K562 (cell line): Measurements from ENCODE around the gene DNAJC1. TPM values are rescaled to one million over a fixed set of nuclear protein-coding genes. Genes with fewer than 3 reads are reported as not detected.

Experiments
- BCOR ChIP-seq: fragments of 450-650 bp; IDR thresholded peaks from 2 replicates; pipeline ENCODE4 v1.6.1; 2016
- CBFA2T2 ChIP-seq: fragments of 450-650 bp; conservative IDR thresholded peaks from 2 replicates; pipeline ENCODE4 v1.6.1; 2017; ENCODE audit warnings: mild to moderate bottlenecking
- CBFA2T3 ChIP-seq: fragments of 450-650 bp; IDR thresholded peaks from 2 replicates; pipeline ENCODE4 v1.6.1; 2017
- CBX3 ChIP-seq, 2 experiments: IDR thresholded peaks; 1 replicate in 1 of 2; 2 replicates in 1 of 2; pipeline ENCODE4 v1.6.1; 2012; ENCODE audit warnings: inconsistent platforms in 2 of 2, low read length in 2 of 2, borderline replicate concordance in 1 of 2, control low read depth in 1 of 2
- EP300 ChIP-seq: IDR thresholded peaks from 2 replicates; pipeline ENCODE4 v1.6.1; 2012; ENCODE audit warnings: low read length, improper control_type of control experiment
- MEF2A ChIP-seq: IDR thresholded peaks from 2 replicates; pipeline ENCODE4 v1.6.1; 2011; ENCODE audit warnings: low read depth, mild to moderate bottlenecking, low read length, moderate library complexity; ENCODE audit not compliant: control insufficient read depth
- PCBP2 ChIP-seq: fragments of 200-400 bp; formaldehyde crosslinking; IDR thresholded peaks from 2 replicates; pipeline ENCODE4 v1.6.1; 2018; ENCODE audit warnings: low read length, low read depth, mild to moderate bottlenecking, moderate library complexity; ENCODE audit not compliant: poor library complexity, severe bottlenecking
- YY1 ChIP-seq, 3 experiments: IDR thresholded peaks; 2 replicates each; pipeline ENCODE4 v1.6.1; 2011; ENCODE audit warnings: low read length in 2 of 3, mild to moderate bottlenecking in 2 of 3, moderate library complexity in 2 of 3, borderline replicate concordance in 1 of 3, control low read depth in 1 of 3, low read depth in 1 of 3; ENCODE audit not compliant: insufficient read depth in 3 of 3, insufficient replicate concordance in 2 of 3, control insufficient read depth in 1 of 3, insufficient read length in 1 of 3; ENCODE audit errors: extremely low read depth in 1 of 3
- ZNF384 ChIP-seq: IDR thresholded peaks from 2 replicates; pipeline ENCODE4 v1.6.1; 2012; ENCODE audit warnings: low read depth, low read length, improper control_type of control experiment
- ZNF644 ChIP-seq: fragments of 200-800 bp; sonication (Bioruptor generic); IDR thresholded peaks from 2 replicates; pipeline ENCODE4 v1.6.1; 2016; ENCODE audit warnings: low read depth, missing genetic modification characterization, missing compliant biosample characterization
- polyA plus RNA-seq, 8 experiments: library from polyadenylated mRNA; depleted of rRNA in 4 of 8; stranded (reverse) in 5 of 8; unstranded in 3 of 8; fragments of >200 nt; fragmentation: Nextera tagmentation in 2 of 8; fragmentation: Illumina TruSeq in 1 of 8; extraction: Ambion mirVana in 2 of 8; extraction: Trizol in 1 of 8; gene quantifications; 2 replicates each; pipeline versions ENCODE4 v1.2.1 to v1.2.3, GENCODE V29; 2011 to 2014; ENCODE audit warnings: inconsistent platforms in 1 of 8, missing spikeins in 1 of 8
- total RNA-seq, 7 experiments: library from RNA; depleted of rRNA in 6 of 7; stranded (reverse); fragments of >200 nt in 6 of 7; fragmentation: Illumina TruSeq in 2 of 7; extraction: Trizol in 2 of 7; gene quantifications; 2 replicates each; pipeline versions ENCODE4 v1.2.1 to v1.2.3, GENCODE V29; 2011 to 2021; ENCODE audit warnings: low replicate concordance in 1 of 7
- TF ChIP-seq, protein P1 (sequence below): fragments of 450-650 bp; IDR thresholded peaks from 2 replicates; pipeline ENCODE4 v1.6.1; 2016; ENCODE audit warnings: mild to moderate bottlenecking, moderate library complexity
- TF ChIP-seq, protein P2 (sequence below), 3 experiments: fragments of 200-800 bp in 1 of 3; fragments of 250-450 bp in 1 of 3; fragments of 450-650 bp in 1 of 3; sonication (Bioruptor Pico) in 1 of 3; sonication (Bioruptor generic) in 1 of 3; formaldehyde crosslinking in 1 of 3; IDR thresholded peaks; 2 replicates each; pipeline versions ENCODE4 v1.6.1 to v1.8.0; 2016 to 2022; ENCODE audit warnings: mild to moderate bottlenecking in 2 of 3, missing genetic modification characterization in 2 of 3, missing compliant biosample characterization in 1 of 3, moderate library complexity in 1 of 3

DNAJC1 gene
- total and polyA plus RNA-seq, 9 of the 15 experiments (the other 6 are each of a cell fraction or from before 2014, with no cell fraction given) = 5.4 to 77.6 (median 40.3) TPM

DNA sequence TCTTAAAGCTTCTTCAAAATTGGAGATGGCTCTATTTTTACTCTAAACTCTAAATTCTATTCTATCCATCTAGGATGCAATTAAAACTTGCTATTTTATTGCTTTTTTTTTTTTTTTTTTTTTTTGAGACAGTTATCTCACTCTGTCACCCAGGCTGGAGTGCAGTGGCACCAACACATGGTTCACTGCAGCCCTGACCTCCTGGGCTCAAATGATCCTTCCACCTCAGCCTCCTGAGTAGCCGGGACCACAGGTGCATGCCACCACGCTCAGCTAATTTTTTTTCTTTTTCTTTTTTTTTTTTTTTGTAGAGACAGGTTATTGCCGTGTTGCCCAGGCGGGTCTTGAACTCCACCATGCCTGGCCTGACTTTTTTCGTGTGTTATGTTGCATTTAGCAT lies 41.2 kb downstream of the DNAJC1 start (continued):
- TF ChIP-seq, protein P1, sequence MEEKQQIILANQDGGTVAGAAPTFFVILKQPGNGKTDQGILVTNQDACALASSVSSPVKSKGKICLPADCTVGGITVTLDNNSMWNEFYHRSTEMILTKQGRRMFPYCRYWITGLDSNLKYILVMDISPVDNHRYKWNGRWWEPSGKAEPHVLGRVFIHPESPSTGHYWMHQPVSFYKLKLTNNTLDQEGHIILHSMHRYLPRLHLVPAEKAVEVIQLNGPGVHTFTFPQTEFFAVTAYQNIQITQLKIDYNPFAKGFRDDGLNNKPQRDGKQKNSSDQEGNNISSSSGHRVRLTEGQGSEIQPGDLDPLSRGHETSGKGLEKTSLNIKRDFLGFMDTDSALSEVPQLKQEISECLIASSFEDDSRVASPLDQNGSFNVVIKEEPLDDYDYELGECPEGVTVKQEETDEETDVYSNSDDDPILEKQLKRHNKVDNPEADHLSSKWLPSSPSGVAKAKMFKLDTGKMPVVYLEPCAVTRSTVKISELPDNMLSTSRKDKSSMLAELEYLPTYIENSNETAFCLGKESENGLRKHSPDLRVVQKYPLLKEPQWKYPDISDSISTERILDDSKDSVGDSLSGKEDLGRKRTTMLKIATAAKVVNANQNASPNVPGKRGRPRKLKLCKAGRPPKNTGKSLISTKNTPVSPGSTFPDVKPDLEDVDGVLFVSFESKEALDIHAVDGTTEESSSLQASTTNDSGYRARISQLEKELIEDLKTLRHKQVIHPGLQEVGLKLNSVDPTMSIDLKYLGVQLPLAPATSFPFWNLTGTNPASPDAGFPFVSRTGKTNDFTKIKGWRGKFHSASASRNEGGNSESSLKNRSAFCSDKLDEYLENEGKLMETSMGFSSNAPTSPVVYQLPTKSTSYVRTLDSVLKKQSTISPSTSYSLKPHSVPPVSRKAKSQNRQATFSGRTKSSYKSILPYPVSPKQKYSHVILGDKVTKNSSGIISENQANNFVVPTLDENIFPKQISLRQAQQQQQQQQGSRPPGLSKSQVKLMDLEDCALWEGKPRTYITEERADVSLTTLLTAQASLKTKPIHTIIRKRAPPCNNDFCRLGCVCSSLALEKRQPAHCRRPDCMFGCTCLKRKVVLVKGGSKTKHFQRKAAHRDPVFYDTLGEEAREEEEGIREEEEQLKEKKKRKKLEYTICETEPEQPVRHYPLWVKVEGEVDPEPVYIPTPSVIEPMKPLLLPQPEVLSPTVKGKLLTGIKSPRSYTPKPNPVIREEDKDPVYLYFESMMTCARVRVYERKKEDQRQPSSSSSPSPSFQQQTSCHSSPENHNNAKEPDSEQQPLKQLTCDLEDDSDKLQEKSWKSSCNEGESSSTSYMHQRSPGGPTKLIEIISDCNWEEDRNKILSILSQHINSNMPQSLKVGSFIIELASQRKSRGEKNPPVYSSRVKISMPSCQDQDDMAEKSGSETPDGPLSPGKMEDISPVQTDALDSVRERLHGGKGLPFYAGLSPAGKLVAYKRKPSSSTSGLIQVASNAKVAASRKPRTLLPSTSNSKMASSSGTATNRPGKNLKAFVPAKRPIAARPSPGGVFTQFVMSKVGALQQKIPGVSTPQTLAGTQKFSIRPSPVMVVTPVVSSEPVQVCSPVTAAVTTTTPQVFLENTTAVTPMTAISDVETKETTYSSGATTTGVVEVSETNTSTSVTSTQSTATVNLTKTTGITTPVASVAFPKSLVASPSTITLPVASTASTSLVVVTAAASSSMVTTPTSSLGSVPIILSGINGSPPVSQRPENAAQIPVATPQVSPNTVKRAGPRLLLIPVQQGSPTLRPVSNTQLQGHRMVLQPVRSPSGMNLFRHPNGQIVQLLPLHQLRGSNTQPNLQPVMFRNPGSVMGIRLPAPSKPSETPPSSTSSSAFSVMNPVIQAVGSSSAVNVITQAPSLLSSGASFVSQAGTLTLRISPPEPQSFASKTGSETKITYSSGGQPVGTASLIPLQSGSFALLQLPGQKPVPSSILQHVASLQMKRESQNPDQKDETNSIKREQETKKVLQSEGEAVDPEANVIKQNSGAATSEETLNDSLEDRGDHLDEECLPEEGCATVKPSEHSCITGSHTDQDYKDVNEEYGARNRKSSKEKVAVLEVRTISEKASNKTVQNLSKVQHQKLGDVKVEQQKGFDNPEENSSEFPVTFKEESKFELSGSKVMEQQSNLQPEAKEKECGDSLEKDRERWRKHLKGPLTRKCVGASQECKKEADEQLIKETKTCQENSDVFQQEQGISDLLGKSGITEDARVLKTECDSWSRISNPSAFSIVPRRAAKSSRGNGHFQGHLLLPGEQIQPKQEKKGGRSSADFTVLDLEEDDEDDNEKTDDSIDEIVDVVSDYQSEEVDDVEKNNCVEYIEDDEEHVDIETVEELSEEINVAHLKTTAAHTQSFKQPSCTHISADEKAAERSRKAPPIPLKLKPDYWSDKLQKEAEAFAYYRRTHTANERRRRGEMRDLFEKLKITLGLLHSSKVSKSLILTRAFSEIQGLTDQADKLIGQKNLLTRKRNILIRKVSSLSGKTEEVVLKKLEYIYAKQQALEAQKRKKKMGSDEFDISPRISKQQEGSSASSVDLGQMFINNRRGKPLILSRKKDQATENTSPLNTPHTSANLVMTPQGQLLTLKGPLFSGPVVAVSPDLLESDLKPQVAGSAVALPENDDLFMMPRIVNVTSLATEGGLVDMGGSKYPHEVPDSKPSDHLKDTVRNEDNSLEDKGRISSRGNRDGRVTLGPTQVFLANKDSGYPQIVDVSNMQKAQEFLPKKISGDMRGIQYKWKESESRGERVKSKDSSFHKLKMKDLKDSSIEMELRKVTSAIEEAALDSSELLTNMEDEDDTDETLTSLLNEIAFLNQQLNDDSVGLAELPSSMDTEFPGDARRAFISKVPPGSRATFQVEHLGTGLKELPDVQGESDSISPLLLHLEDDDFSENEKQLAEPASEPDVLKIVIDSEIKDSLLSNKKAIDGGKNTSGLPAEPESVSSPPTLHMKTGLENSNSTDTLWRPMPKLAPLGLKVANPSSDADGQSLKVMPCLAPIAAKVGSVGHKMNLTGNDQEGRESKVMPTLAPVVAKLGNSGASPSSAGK = no peak
- TF ChIP-seq EP300 = no peak
- TF ChIP-seq YY1 (IDR thresholded peaks at IDR 0.05; ENCODE audit: borderline replicate concordance in 1 of 3, control insufficient read depth in 1 of 3, extremely low read depth in 1 of 3, insufficient read depth in 3 of 3, insufficient read length in 1 of 3, insufficient replicate concordance in 2 of 3, low read depth in 1 of 3, low read length in 2 of 3) = no peak
- TF ChIP-seq CBFA2T3 = peak; percentile 62
- TF ChIP-seq, protein P2, sequence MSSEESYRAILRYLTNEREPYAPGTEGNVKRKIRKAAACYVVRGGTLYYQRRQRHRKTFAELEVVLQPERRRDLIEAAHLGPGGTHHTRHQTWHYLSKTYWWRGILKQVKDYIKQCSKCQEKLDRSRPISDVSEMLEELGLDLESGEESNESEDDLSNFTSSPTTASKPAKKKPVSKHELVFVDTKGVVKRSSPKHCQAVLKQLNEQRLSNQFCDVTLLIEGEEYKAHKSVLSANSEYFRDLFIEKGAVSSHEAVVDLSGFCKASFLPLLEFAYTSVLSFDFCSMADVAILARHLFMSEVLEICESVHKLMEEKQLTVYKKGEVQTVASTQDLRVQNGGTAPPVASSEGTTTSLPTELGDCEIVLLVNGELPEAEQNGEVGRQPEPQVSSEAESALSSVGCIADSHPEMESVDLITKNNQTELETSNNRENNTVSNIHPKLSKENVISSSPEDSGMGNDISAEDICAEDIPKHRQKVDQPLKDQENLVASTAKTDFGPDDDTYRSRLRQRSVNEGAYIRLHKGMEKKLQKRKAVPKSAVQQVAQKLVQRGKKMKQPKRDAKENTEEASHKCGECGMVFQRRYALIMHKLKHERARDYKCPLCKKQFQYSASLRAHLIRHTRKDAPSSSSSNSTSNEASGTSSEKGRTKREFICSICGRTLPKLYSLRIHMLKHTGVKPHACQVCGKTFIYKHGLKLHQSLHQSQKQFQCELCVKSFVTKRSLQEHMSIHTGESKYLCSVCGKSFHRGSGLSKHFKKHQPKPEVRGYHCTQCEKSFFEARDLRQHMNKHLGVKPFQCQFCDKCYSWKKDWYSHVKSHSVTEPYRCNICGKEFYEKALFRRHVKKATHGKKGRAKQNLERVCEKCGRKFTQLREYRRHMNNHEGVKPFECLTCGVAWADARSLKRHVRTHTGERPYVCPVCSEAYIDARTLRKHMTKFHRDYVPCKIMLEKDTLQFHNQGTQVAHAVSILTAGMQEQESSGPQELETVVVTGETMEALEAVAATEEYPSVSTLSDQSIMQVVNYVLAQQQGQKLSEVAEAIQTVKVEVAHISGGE (CRISPR knock-in tag; IDR thresholded peaks at IDR 0.05) = no peak
- no peak for TF ChIP-seq PCBP2
- no peak for TF ChIP-seq ZNF644 (tag)
- TF ChIP-seq CBFA2T2 = peak; percentile 52
- 0 out of 3 replicates have a peak, but pooled peaks of 1 of the 2 experiments have one; percentile 8 for TF ChIP-seq CBX3 (IDR thresholded peaks at IDR 0.05; ENCODE audit: borderline replicate concordance in 1 of 2, low read length in 2 of 2)
- no peak for TF ChIP-seq MEF2A
- TF ChIP-seq ZNF384 = peak; percentile 70
- TF ChIP-seq BCOR = peak; percentile 48; the same call in 1 of the 2 replicates
